ENCODE data around the gene TDP2. TPM values are rescaled to one million over a fixed set of nuclear protein-coding genes. Genes with fewer than 3 reads are reported as not detected.

TDP2 gene
- total RNA-seq, 1 experiment from 2014 or later, result 71.7 TPM

GRCh38 chr6:24613361-24614042, 53.2 kb downstream of the TDP2 start:
- no peak overlapping the region for H3K27ac Mint-ChIP-seq (ENCODE audit: unreplicated experiment)
- intact Hi-C loops (cut with micrococcal nuclease; ENCODE audit: unreplicated experiment), result no loop called here
- no peak for TF ChIP-seq CTCF (IDR thresholded peaks at IDR 0.05; ENCODE audit: unreplicated experiment)
- BruUV-seq (replicated peaks), result no TSS peak
- H3K4me3 Mint-ChIP-seq (ENCODE audit: low read depth, unreplicated experiment), result no peak overlapping the region
- no peaks in the 10 kb centered on the region for H3K9me3 Mint-ChIP-seq (ENCODE audit: low read depth, unreplicated experiment)
- DNase-seq, result no peak
- no peaks in the 10 kb centered on the region for H3K36me3 Mint-ChIP-seq (ENCODE audit: insufficient read depth, unreplicated experiment)
- no peaks in the 10 kb centered on the region for H3K4me1 Mint-ChIP-seq (ENCODE audit: low read depth, unreplicated experiment)
- CTCF ChIA-PET, result interaction anchor here (0.5 to 0.8 kb wide), 4 partner anchors 312 to 1043 kb away, joined by 3 to 7 read pairs (median 5); no protein-coding TSS in a partner anchor
- no peaks in the 10 kb centered on the region for H3K27me3 Mint-ChIP-seq (ENCODE audit: unreplicated experiment)

GRCh38 chr6:24610672-24611071, 56.0 kb downstream of the TDP2 start:
- no peak for TF ChIP-seq CTCF (IDR thresholded peaks at IDR 0.05; ENCODE audit: unreplicated experiment)
- intact Hi-C loops (cut with micrococcal nuclease; ENCODE audit: unreplicated experiment), result no loop called here

GRCh38 chr6:24607310-24608105, 59.2 kb downstream of the TDP2 start:
- no peak overlapping the region for H3K27ac Mint-ChIP-seq (ENCODE audit: unreplicated experiment)
- H3K9me3 Mint-ChIP-seq (ENCODE audit: low read depth, unreplicated experiment), result no peaks in the 10 kb centered on the region
- CTCF ChIA-PET, result interaction anchor here (1.0 to 1.1 kb wide), 2 partner anchors 21 to 43 kb away, joined by 3 to 4 read pairs; no protein-coding TSS in a partner anchor
- no peaks in the 10 kb centered on the region for H3K36me3 Mint-ChIP-seq (ENCODE audit: insufficient read depth, unreplicated experiment)
- no peaks in the 10 kb centered on the region for H3K27me3 Mint-ChIP-seq (ENCODE audit: unreplicated experiment)
- intact Hi-C loops (cut with micrococcal nuclease; ENCODE audit: unreplicated experiment), result no loop called here
- no peak for DNase-seq
- H3K4me3 Mint-ChIP-seq (ENCODE audit: low read depth, unreplicated experiment), result no peak overlapping the region
- no TSS peak for BruUV-seq (replicated peaks)
- TF ChIP-seq CTCF (IDR thresholded peaks at IDR 0.05; ENCODE audit: unreplicated experiment), result no peak
- no peaks in the 10 kb centered on the region for H3K4me1 Mint-ChIP-seq (ENCODE audit: low read depth, unreplicated experiment)

More at GRCh38 chr6:24610672-24611071, 56.0 kb downstream of the TDP2 start:
- Mint-ChIP-seq H3K9me3 (ENCODE audit: low read depth, unreplicated experiment) (no peaks in the 10 kb centered on the region), H3K4me1 (ENCODE audit: low read depth, unreplicated experiment) (no peaks in the 10 kb centered on the region), H3K27me3 (ENCODE audit: unreplicated experiment) (no peaks in the 10 kb centered on the region), H3K36me3 (ENCODE audit: insufficient read depth, unreplicated experiment) (no peaks in the 10 kb centered on the region), H3K27ac (ENCODE audit: unreplicated experiment) (no peak overlapping the region), H3K4me3 (ENCODE audit: low read depth, unreplicated experiment) (no peak overlapping the region)
- CTCF ChIA-PET, result interaction anchor here (0.7 kb wide), 1 partner anchor 1557 kb away, joined by 4 read pairs; no protein-coding TSS in a partner anchor
- no peak for DNase-seq
- no TSS peak for BruUV-seq (replicated peaks)

GRCh38 chr6:24606200-24606930, 60.3 kb downstream of the TDP2 start:
- no peaks in the 10 kb centered on the region for H3K9me3 Mint-ChIP-seq (ENCODE audit: low read depth, unreplicated experiment)
- H3K4me1 Mint-ChIP-seq (ENCODE audit: low read depth, unreplicated experiment), result no peaks in the 10 kb centered on the region
- H3K27ac Mint-ChIP-seq (ENCODE audit: unreplicated experiment), result no peak overlapping the region
- DNase-seq, result no peak
- no peak for TF ChIP-seq CTCF (IDR thresholded peaks at IDR 0.05; ENCODE audit: unreplicated experiment)
- BruUV-seq (replicated peaks), result no TSS peak
- H3K27me3 Mint-ChIP-seq (ENCODE audit: unreplicated experiment), result no peaks in the 10 kb centered on the region
- H3K36me3 Mint-ChIP-seq (ENCODE audit: insufficient read depth, unreplicated experiment), result no peaks in the 10 kb centered on the region
- H3K4me3 Mint-ChIP-seq (ENCODE audit: low read depth, unreplicated experiment), result no peak overlapping the region
- intact Hi-C loops (cut with micrococcal nuclease; ENCODE audit: unreplicated experiment), result no loop called here
- CTCF ChIA-PET, result interaction anchor here (1.0 to 1.1 kb wide), 2 partner anchors 20 to 44 kb away, joined by 3 to 4 read pairs; no protein-coding TSS in a partner anchor
